Measurements from ENCODE around the gene CDK5. TPM values are rescaled to one million over a fixed set of nuclear protein-coding genes. Genes with fewer than 3 reads are reported as not detected.

CDK5 gene
- total and polyA plus RNA-seq, 9 of the 15 experiments (the other 6 are each of a cell fraction or from before 2014, with no cell fraction given), result 3.2 to 38.0 (median 27.5) TPM

- TF ChIP-seq MGA (IDR thresholded peaks at IDR 0.05) (peak; percentile 92), CXXC5 (CRISPR knock-in tag; IDR thresholded peaks at IDR 0.05) (peak; percentile 83), ZNF384 (IDR thresholded peaks at IDR 0.05; ENCODE audit: low read depth, low read length) (peak; percentile 51; the same call in 1 of the 2 replicates), RBM39 (optimal IDR thresholded peaks at IDR 0.05; ENCODE audit: low read depth, low read length) (no peak), ZNF431 (CRISPR knock-in tag; IDR thresholded peaks at IDR 0.05) (0 out of 2 replicates have a peak, but pooled peaks have one; percentile 58), ZNF184 (CRISPR knock-in tag; IDR thresholded peaks at IDR 0.05) (no peak), KDM5B (IDR thresholded peaks at IDR 0.05; ENCODE audit: insufficient replicate concordance, low read depth, low read length) (peak; percentile 87), FIP1L1 (IDR thresholded peaks at IDR 0.05; ENCODE audit: low read depth, low read length, poor library complexity, severe bottlenecking) (peak; percentile 51), MAFG (tag; conservative IDR thresholded peaks at IDR 0.05) (peak; percentile 43), USF1 (CRISPR knock-in tag; IDR thresholded peaks at IDR 0.05) (peak; percentile 47; the same call in 1 of the 2 replicates), SUPT5H (IDR thresholded peaks at IDR 0.05) (peak; percentile 71)
Measured at GRCh38 chr7:151028131-151028947, 29.4 kb downstream of the CDK5 start, which contains the start of gene ABCB8 (continued).

Data from K562 (cell line).